Stomach (tissue), 9 donors: Measurements from ENCODE around the gene HCFC1. TPM values are rescaled to one million over a fixed set of nuclear protein-coding genes. Genes with fewer than 3 reads are reported as not detected.

Source experiments
- DNase-seq, 2 donors: peaks; one replicate each; pipeline versions ENCODE4 v3.0.0 to v3.0.0-alpha.2; 2013 to 2019
- H3K27ac ChIP-seq, 5 donors: fragments of 200-600 bp in 4 of 5; sonication (generic) in 4 of 5; one replicate each; pipeline ENCODE4 v1.5.1; 2013 to 2019; ENCODE audit warnings: mild to moderate bottlenecking in 1 of 5, moderate library complexity in 1 of 5
- H3K27me3 ChIP-seq, 3 donors: fragments of 200-600 bp; sonication (generic); one replicate each; pipeline ENCODE4 v1.5.1; 2017 to 2019; ENCODE audit warnings: mixed run types in 1 of 3
- H3K36me3 ChIP-seq, 4 donors: fragments of 200-600 bp; sonication (generic); 1 replicate in 3 of 4; 2 replicates in 1 of 4; pipeline ENCODE4 v1.5.1; 2016 to 2019
- H3K4me1 ChIP-seq, 4 donors: fragments of 200-600 bp; sonication (generic); one replicate each; pipeline ENCODE4 v1.5.1; 2016 to 2019
- H3K4me3 ChIP-seq, 4 donors: fragments of 200-600 bp; sonication (generic) in 3 of 4; one replicate each; pipeline ENCODE4 v1.5.1; 2016 to 2019; ENCODE audit warnings: mild to moderate bottlenecking in 1 of 4
- H3K9me3 ChIP-seq, 4 donors: fragments of 200-600 bp; sonication (generic); one replicate each; pipeline ENCODE4 v1.5.1; 2016 to 2019
- EP300 ChIP-seq: sonication (generic); formaldehyde crosslinking; IDR thresholded peaks from one replicate; pipeline ENCODE4 v1.6.1; 2017; ENCODE audit warnings: antibody characterized with exemption
- POLR2A ChIP-seq, 4 donors: fragments of 450-650 bp; IDR thresholded peaks; one replicate each; pipeline ENCODE4 v1.6.1; 2016; ENCODE audit warnings: antibody characterized with exemption in 4 of 4, control low read depth in 2 of 4, mild to moderate bottlenecking in 1 of 4, moderate library complexity in 1 of 4
- POLR2AphosphoS5 ChIP-seq, 3 donors: sonication (generic); formaldehyde crosslinking; IDR thresholded peaks; one replicate each; pipeline ENCODE4 v1.6.1; 2016; ENCODE audit warnings: antibody characterized with exemption in 3 of 3
- WGBS, 5 donors: extraction: QIAGEN DNeasy Blood & Tissue Kit in 3 of 5; methylation state at CpG; one replicate each; pipeline versions ENCODE4 v1.1.5 to v1.1.7; 2013 to 2018; 5-methylcytosine and 5-hydroxymethylcytosine counted together
- intact Hi-C: fragments of 100-400 bp; cut with DNase I; formaldehyde crosslinking; loops from one replicate; pipeline ENCODE4 v1.15.1; 2023; ENCODE audit warnings: low total_unique reads
- polyA plus RNA-seq, 3 donors: library from polyadenylated mRNA; stranded (reverse); fragments of 200-250 nt; gene quantifications; one replicate each; pipeline ENCODE4 v1.2.3, GENCODE V29; 2013
- total RNA-seq, 5 donors: library from RNA; depleted of rRNA; stranded (reverse); fragments of >200 nt; gene quantifications; one replicate each; pipeline versions ENCODE4 v1.1.0 to v1.2.3, GENCODE V29; 2014 to 2016
- TF ChIP-seq, protein P1 (sequence below), 7 experiments: fragments of 450-650 bp in 4 of 7; fragments of 200-600 bp in 3 of 7; sonication (generic) in 3 of 7; IDR thresholded peaks; one replicate each; pipeline ENCODE4 v1.5.1; 2016 to 2019; ENCODE audit warnings: antibody characterized with exemption in 7 of 7, control low read depth in 2 of 7, mild to moderate bottlenecking in 1 of 7
- donor health status: healthy with polysubstance abuse.
- donor health status: Bipolar disorder and iron deficiency.
- donor health status: healthy.

The HCFC1 gene
- total and polyA plus RNA-seq, 8 donors, result 9.0 to 61.6 (median 17.8) TPM

DNA sequence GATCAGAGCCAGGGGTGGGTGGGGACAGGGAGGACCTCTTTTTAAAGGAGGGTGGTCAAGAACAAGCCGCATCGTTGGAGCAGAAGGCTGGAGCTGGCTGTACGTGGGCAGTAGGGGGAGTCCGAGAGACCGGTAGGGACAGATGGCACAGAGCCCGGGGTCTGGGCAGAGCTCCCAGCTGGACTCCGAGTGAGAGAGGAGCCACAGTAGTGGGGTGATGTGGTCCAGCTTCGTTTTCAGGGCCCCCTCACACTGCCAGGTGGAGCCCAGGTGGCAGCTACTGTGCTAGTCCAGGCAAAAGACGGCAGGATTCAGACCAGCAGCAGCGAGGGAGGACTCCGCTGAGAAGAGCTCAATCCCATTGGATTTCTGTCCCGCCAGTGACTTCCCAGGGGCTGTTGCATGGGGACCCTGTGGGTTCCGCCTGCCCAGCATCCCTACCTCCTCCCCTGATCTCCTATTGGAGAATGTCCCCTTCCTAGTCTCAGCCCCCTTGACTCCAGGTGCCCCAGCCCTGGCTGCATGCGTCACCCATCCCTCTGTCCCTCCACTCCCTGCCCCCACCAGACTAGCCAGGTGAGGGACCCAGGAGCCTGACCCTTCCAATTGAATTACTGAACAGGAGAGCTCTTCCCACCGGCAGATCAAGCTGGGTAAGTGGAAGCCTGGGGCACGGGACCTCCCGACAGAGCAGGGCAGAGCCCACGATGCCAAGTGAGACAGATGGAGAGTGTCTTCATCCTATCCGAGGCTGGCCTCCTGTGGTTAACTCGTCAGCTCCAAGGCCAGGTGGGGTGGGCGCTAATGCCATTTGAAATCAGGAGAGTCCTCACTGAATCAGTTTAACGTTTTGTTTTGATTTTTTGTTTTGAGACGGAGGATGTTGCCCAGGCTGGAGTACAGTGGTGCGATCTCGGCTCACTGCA lies 48.4 kb downstream of the HCFC1 start:
- peaks cover 0 to 21% (median 0%) of the 10 kb centered on the region in 3 donors for H3K27me3 ChIP-seq
- intact Hi-C loops, result no loop called here
- no peaks in the 10 kb centered on the region for H3K9me3 ChIP-seq
- peak overlapping the region in 1 of 4 donors; percentile 9 for H3K4me3 ChIP-seq
- H3K4me1 ChIP-seq, result peaks cover 7 to 52% (median 48%) of the 10 kb centered on the region in 4 donors
- WGBS, 5 donors, result 49 to 68% (median 55%) methylated on average over 15 to 25 of the region's 25 CpGs
- TF ChIP-seq, protein P1, sequence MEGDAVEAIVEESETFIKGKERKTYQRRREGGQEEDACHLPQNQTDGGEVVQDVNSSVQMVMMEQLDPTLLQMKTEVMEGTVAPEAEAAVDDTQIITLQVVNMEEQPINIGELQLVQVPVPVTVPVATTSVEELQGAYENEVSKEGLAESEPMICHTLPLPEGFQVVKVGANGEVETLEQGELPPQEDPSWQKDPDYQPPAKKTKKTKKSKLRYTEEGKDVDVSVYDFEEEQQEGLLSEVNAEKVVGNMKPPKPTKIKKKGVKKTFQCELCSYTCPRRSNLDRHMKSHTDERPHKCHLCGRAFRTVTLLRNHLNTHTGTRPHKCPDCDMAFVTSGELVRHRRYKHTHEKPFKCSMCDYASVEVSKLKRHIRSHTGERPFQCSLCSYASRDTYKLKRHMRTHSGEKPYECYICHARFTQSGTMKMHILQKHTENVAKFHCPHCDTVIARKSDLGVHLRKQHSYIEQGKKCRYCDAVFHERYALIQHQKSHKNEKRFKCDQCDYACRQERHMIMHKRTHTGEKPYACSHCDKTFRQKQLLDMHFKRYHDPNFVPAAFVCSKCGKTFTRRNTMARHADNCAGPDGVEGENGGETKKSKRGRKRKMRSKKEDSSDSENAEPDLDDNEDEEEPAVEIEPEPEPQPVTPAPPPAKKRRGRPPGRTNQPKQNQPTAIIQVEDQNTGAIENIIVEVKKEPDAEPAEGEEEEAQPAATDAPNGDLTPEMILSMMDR (IDR thresholded peaks at IDR 0.05), result peak in 4 of 7 experiments; percentile 23 to 48 (median 38)
- no peak for TF ChIP-seq EP300
- TF ChIP-seq POLR2AphosphoS5 (IDR thresholded peaks at IDR 0.05), result no peak
- peak; percentile 80 to 88 for DNase-seq
- H3K36me3 ChIP-seq, result peaks cover 0 to 13% (median 0%) of the 10 kb centered on the region in 4 donors
- H3K27ac ChIP-seq, result peak overlapping the region in 3 of 5 donors; percentile 27 to 98 (median 42)

DNA sequence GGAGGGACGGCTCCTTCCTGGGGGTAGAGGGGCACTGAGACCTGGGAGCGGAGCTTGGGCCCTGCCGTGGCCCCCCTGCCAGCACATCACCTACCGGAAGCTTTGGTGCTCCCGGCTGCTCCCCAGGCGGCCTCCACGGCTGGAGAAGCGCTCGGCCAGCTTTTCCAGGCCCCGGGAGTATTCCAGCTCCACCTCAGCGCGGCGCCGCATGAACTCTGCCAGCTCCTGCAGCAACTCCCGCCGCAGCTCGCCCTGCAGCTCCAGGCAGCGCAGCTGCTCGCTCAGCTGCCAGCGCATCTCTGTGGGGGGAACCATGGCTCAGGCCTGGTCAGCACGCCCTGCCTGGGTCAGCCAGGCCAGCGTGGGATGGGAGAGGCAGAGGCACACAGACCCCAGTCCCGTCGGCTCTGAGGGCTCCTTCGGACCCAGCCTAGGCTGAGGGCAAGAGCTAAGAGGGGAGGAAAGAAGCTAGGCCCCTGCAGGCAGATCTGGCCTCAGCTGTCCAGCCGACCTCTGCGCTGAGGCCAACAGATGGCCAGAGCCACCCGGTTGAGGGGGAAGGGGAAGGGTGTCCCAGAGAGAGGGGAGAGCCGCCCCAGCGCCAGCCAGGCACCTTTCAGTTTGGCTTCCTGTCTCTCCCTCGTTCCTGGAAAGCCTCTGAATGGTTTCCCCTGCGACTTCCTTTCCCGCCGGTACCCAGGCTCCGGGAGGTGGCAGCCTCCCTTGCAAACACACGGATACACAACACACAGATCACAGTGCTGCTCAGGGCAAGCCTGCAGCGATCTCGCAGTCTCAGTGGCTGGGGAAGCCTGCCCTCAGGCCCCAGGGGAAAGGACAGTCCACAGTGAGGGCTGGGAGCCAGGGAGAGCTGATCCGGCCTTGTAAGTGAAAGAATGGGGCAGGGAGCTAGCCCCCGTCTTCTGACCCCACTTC lies 49.8 kb downstream of the HCFC1 start:
- peaks cover 0 to 18% (median 0%) of the 10 kb centered on the region in 3 donors for H3K27me3 ChIP-seq
- DNase-seq, result no peak
- peaks cover 0 to 17% (median 0%) of the 10 kb centered on the region in 4 donors for H3K36me3 ChIP-seq
- intact Hi-C loops, result no loop called here
- no peak for TF ChIP-seq EP300
- TF ChIP-seq POLR2AphosphoS5 (IDR thresholded peaks at IDR 0.05), result no peak
- TF ChIP-seq, protein P1 (IDR thresholded peaks at IDR 0.05), result no peak
- H3K27ac ChIP-seq, result peak overlapping the region in 2 of 5 donors; percentile 27 to 32
- peak overlapping the region in 2 of 4 donors; percentile 7 to 28 for H3K4me3 ChIP-seq
- no peaks in the 10 kb centered on the region for H3K9me3 ChIP-seq
- 60 to 66% (median 63%) methylated on average over 8 to 40 of the region's 40 CpGs for WGBS, 5 donors
- peaks cover 3 to 43% (median 36%) of the 10 kb centered on the region in 4 donors for H3K4me1 ChIP-seq

DNA sequence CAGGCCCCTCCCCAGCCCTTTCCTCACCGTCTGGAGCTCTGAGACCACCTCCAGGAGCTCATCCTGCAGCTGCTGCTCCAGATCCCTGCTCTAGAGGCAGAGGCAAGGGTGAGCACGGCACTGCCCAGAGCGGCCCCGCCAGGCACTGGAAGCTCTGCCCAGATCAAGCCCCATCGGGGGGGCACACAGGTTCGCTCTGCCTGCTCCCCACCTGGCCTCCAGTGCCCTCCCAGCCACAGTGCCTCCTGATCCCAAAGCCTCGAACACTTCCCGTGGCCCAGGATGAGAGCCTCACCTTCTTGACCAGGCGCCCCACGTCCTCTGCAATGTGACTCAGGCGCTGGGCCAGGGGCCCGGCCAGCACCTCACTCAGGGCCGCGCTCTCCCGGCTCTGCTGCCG lies 50.5 kb downstream of the HCFC1 start:
- intact Hi-C loops, result no loop called here
- TF ChIP-seq EP300 (no peak), POLR2AphosphoS5 (IDR thresholded peaks at IDR 0.05) (no peak), POLR2A (IDR thresholded peaks at IDR 0.05) (no peak)
- TF ChIP-seq, protein P1 (IDR thresholded peaks at IDR 0.05), result no peak
- DNase-seq, result no peak
- Histone ChIP-seq H3K9me3 (no peaks in the 10 kb centered on the region), H3K36me3 (peaks cover 0 to 17% (median 0%) of the 10 kb centered on the region in 4 donors), H3K4me3 (peak overlapping the region in 2 of 4 donors; percentile 7 to 28), H3K27ac (peak overlapping the region in 1 of 5 donors; percentile 27), H3K27me3 (peaks cover 0 to 15% (median 0%) of the 10 kb centered on the region in 3 donors), H3K4me1 (peaks cover 0 to 37% (median 31%) of the 10 kb centered on the region in 4 donors)
- 61 to 78% (median 68%) methylated on average over 7 to 16 of the region's 16 CpGs; no CpG with 5 or more reads in 1 of the 5 donors for WGBS, 5 donors

DNA sequence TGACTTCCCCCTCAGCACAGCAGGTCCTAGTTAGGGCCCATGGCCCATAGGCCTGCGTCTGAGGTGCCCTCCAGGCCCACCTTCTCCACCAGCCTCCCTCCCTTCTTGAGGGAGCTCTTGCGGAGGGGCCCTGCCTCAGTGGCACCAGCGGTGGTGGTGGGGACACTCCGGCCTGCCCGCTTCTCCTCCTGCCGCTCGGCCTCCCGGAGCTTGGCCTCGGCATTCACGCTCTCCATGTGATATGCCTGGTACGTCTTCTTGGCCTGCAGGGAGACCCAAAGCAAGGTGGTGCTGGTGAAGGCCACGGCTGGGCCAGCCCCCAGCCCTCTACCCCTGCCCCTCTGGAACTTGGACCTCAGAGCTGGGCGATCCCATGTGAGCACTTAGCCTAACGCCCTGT lies 51.1 kb downstream of the HCFC1 start:
- H3K27me3 ChIP-seq, result peaks cover 0 to 15% (median 0%) of the 10 kb centered on the region in 3 donors
- H3K36me3 ChIP-seq, result peaks cover 0 to 17% (median 0%) of the 10 kb centered on the region in 4 donors
- H3K27ac ChIP-seq, result no peak overlapping the region
- no peak for TF ChIP-seq EP300
- TF ChIP-seq POLR2A (IDR thresholded peaks at IDR 0.05), result no peak
- TF ChIP-seq POLR2AphosphoS5 (IDR thresholded peaks at IDR 0.05), result no peak
- TF ChIP-seq, protein P1 (IDR thresholded peaks at IDR 0.05), result no peak
- 85 to 97% (median 94%) methylated on average over 6 to 14 of the region's 14 CpGs for WGBS, 5 donors
- peaks cover 0 to 37% (median 31%) of the 10 kb centered on the region in 4 donors for H3K4me1 ChIP-seq
- no peak for DNase-seq
- H3K4me3 ChIP-seq, result no peak overlapping the region
- intact Hi-C loops, result no loop called here
- H3K9me3 ChIP-seq, result no peaks in the 10 kb centered on the region
